Urothelium cell line (cell line): ENCODE data around the gene AUP1.
"Not testable (repeated sequence)": the region's sequence is repeated elsewhere in the genome, so short reads cannot be mapped to it uniquely, and the experiment has no call there.

Experiments used
- DNase-seq: peaks from one replicate; pipeline ENCODE4 v3.0.0; 2011; ENCODE audit warnings: low spot score, mixed read lengths
- FAIRE-seq: peaks from 2 replicates; lab custom pipeline; 2011; peaks lifted over from hg19 to GRCh38; lab: Jason Lieb, UNC

The AUP1 gene

GRCh38 chr2:74500578-74500946, 28.9 kb downstream of the AUP1 start:
- FAIRE-seq: no peak
- DNase-seq: no peak

GRCh38 chr2:74499940-74500577, 29.4 kb downstream of the AUP1 start:
- no peak for DNase-seq
- FAIRE-seq: no peak

- DNase-seq: no peak
- no peak for FAIRE-seq
Measured at GRCh38 chr2:74499267-74499939, 30.1 kb downstream of the AUP1 start, which contains the start of gene LBX2. LBX2 (minus strand) TSS chr2:74499603; CDS start chr2:74499537, 66 bp downstream.

- DNase-seq: no peak
- no peak for FAIRE-seq
Measured at GRCh38 chr2:74498500-74499266, 30.8 kb downstream of the AUP1 start.

GRCh38 chr2:74497777-74498499, 31.6 kb downstream of the AUP1 start:
- FAIRE-seq: no peak
- DNase-seq: no peak

- no peak for DNase-seq
- no peak for FAIRE-seq
Measured at GRCh38 chr2:74496997-74497776, 32.3 kb downstream of the AUP1 start.

GRCh38 chr2:74495440-74495839, 34.1 kb downstream of the AUP1 start:
- no peak for FAIRE-seq
- DNase-seq: no peak

- FAIRE-seq: no peak
- DNase-seq: no peak
Measured at GRCh38 chr2:74493546-74493945, 36.0 kb downstream of the AUP1 start.

GRCh38 chr2:74491648-74492544, 37.6 kb downstream of the AUP1 start:
- FAIRE-seq (no peak), DNase-seq (no peak)

- FAIRE-seq: no peak
Measured at GRCh38 chr2:74489906-74490305, 39.6 kb downstream of the AUP1 start.

GRCh38 chr2:74488643-74489481, 40.6 kb downstream of the AUP1 start:
- no peak for FAIRE-seq
- DNase-seq: no peak

More at GRCh38 chr2:74489906-74490305, 39.6 kb downstream of the AUP1 start:
- DNase-seq: no peak

- no peak for FAIRE-seq
- DNase-seq: no peak
Measured at GRCh38 chr2:74486141-74486540, 43.4 kb downstream of the AUP1 start.

- not testable (repeated sequence) for DNase-seq, FAIRE-seq
Measured at GRCh38 chr2:74483675-74484164, 45.8 kb downstream of the AUP1 start.

GRCh38 chr2:74482801-74483674, 46.5 kb downstream of the AUP1 start, which contains the start of the genes CCDC142 and TTC31:
CCDC142 (minus strand) TSS chr2:74482998; CDS start chr2:74482837, 161 bp downstream.
TTC31 (plus strand) TSS chr2:74483081; CDS start chr2:74483096, 15 bp downstream.
- peak; percentile 91 for FAIRE-seq
- DNase-seq: peak; percentile 95

- no peak for FAIRE-seq
Measured at GRCh38 chr2:74481961-74482800, 47.3 kb downstream of the AUP1 start.

GRCh38 chr2:74481431-74481830, 48.1 kb downstream of the AUP1 start:
- DNase-seq: no peak

More at GRCh38 chr2:74481961-74482800, 47.3 kb downstream of the AUP1 start:
- peak; percentile 63 for DNase-seq

More at GRCh38 chr2:74481431-74481830, 48.1 kb downstream of the AUP1 start:
- FAIRE-seq: no peak
